Measurements from ENCODE around the gene ALCAM. TPM values are rescaled to one million over a fixed set of nuclear protein-coding genes. Genes with fewer than 3 reads are reported as not detected.

Gene ALCAM
- total RNA-seq, 4 donors from 2014 or later, result 16.8 to 62.0 (median 27.5) TPM

DNA sequence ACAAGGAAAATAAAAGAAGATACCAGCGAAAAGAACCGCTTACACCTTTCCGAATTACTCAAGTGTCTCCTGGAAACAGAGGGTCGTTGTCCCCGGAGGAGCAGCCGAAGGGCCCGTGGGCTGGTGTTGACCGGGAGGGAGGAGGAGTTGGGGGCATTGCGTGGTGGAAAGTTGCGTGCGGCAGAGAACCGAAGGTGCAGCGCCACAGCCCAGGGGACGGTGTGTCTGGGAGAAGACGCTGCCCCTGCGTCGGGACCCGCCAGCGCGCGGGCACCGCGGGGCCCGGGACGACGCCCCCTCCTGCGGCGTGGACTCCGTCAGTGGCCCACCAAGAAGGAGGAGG, 325 bp downstream of the ALCAM start:
- Histone ChIP-seq H3K9me3 (no peaks in the 10 kb centered on the region), H3K36me3 (no peaks in the 10 kb centered on the region), H3K4me3 (peak overlapping the region; percentile 51 to 66), H3K27me3 (no peaks in the 10 kb centered on the region), H3K4me1 (peaks cover 0 to 49% (median 2%) of the 10 kb centered on the region in 3 donors), H3K27ac (peak overlapping the region; percentile 74 to 82 (median 80))
- TF ChIP-seq POLR2A (IDR thresholded peaks at IDR 0.05) (no peak), POLR2AphosphoS5 (IDR thresholded peaks at IDR 0.05) (no peak), EP300 (IDR thresholded peaks at IDR 0.05) (no peak)
- TF ChIP-seq, protein P1, sequence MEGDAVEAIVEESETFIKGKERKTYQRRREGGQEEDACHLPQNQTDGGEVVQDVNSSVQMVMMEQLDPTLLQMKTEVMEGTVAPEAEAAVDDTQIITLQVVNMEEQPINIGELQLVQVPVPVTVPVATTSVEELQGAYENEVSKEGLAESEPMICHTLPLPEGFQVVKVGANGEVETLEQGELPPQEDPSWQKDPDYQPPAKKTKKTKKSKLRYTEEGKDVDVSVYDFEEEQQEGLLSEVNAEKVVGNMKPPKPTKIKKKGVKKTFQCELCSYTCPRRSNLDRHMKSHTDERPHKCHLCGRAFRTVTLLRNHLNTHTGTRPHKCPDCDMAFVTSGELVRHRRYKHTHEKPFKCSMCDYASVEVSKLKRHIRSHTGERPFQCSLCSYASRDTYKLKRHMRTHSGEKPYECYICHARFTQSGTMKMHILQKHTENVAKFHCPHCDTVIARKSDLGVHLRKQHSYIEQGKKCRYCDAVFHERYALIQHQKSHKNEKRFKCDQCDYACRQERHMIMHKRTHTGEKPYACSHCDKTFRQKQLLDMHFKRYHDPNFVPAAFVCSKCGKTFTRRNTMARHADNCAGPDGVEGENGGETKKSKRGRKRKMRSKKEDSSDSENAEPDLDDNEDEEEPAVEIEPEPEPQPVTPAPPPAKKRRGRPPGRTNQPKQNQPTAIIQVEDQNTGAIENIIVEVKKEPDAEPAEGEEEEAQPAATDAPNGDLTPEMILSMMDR (IDR thresholded peaks at IDR 0.05), result no peak
- no peak for ATAC-seq
- WGBS, 2 donors (ENCODE audit: low coverage in 1 of 2), result 0% methylated on average over 17 of the region's 29 CpGs; no CpG with 5 or more reads in 1 of the 2 donors

GRCh38 chr3:105367406-105368213, 901 bp downstream of the ALCAM start:
- TF ChIP-seq, protein P1 (IDR thresholded peaks at IDR 0.05), result peak in 1 of 4 experiments; percentile 48
- TF ChIP-seq EP300 (IDR thresholded peaks at IDR 0.05), result no peak
- Histone ChIP-seq H3K4me1 (peaks cover 0 to 49% (median 2%) of the 10 kb centered on the region in 3 donors), H3K27me3 (no peaks in the 10 kb centered on the region), H3K27ac (peak overlapping the region; percentile 74 to 82 (median 80)), H3K9me3 (no peaks in the 10 kb centered on the region), H3K4me3 (peak overlapping the region; percentile 51 to 66), H3K36me3 (no peaks in the 10 kb centered on the region)
- WGBS, 2 donors (ENCODE audit: low coverage in 1 of 2), result 0% methylated on average over 9 to 14 of the region's 37 CpGs
- no peak for ATAC-seq

- TF ChIP-seq EP300 (IDR thresholded peaks at IDR 0.05) (no peak), POLR2AphosphoS5 (IDR thresholded peaks at IDR 0.05) (no peak), POLR2A (IDR thresholded peaks at IDR 0.05) (peak in 1 of 2 donors; percentile 11)
- TF ChIP-seq, protein P1 (IDR thresholded peaks at IDR 0.05), result no peak
- Histone ChIP-seq H3K36me3 (no peaks in the 10 kb centered on the region), H3K4me1 (peaks cover 0 to 49% (median 2%) of the 10 kb centered on the region in 3 donors), H3K9me3 (no peaks in the 10 kb centered on the region), H3K27me3 (no peaks in the 10 kb centered on the region), H3K4me3 (peak overlapping the region; percentile 51 to 66), H3K27ac (peak overlapping the region; percentile 74 to 82 (median 80))
- no peak for ATAC-seq
- WGBS, 2 donors (ENCODE audit: low coverage in 1 of 2), result 0 to 1% methylated on average over 15 to 27 of the region's 45 CpGs
These were observed 2.1 kb downstream of the ALCAM start for GRCh38 chr3:105368566-105369499.

DNA sequence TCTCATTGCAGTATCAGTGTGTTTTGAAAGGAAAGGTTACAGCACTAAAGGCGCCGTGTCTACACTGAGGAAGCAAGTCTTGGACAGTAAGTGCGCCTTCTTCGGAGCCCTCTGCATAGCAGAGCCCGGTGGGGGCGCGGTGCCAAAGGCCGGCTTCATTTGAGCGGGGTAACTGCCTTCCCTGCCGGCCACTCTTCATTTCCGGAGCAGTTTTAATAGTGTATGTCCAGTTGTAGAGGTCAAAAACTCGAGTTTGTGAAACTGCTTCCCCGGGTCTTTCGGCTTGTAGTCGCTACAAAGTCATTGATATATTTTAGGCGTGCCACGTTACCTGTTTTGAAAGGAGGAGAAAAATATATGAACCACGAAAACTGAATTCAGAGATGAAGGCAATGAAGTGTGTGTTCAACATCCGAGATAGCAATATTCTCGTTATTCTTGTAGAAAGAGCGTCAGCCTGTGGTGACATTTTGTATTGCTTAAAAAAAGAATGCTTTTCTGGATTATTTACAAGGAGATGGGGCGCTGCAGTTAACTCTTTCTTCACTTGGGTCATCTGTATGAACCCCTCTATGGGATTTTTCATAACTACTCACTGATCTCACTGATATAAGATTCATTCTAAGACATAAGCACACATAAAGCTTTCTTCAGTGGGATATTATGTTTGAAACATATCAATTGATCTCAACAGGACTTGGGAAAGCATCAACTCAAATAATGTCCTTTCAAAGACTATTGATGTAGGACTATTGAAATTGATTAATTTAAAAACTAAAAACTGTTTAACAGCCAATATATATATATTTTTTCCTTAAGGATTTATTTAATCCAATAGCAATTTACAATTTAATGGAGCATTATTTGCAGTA, 3.0 kb downstream of the ALCAM start:
- no peak for ATAC-seq
- Histone ChIP-seq H3K4me3 (peak overlapping the region; percentile 51 to 66), H3K27me3 (no peaks in the 10 kb centered on the region), H3K27ac (peak overlapping the region; percentile 74 to 82 (median 80)), H3K9me3 (no peaks in the 10 kb centered on the region), H3K36me3 (no peaks in the 10 kb centered on the region), H3K4me1 (peaks cover 0 to 49% (median 2%) of the 10 kb centered on the region in 3 donors)
- TF ChIP-seq POLR2AphosphoS5 (IDR thresholded peaks at IDR 0.05), result no peak
- TF ChIP-seq, protein P1 (IDR thresholded peaks at IDR 0.05), result peak; percentile 39 to 66 (median 64)
- 0 to 1% methylated on average over 14 to 22 of the region's 22 CpGs for WGBS, 2 donors (ENCODE audit: low coverage in 1 of 2)
